Central memory CD8-positive, alpha-beta T cell (primary cell): Measurements from ENCODE around the gene ITGB8.

Experiments used
- ATAC-seq: fragments of 150-1000 bp; cut with Tn5 transposase; replicated peaks from 2 replicates; pipeline ENCODE4 v1.10.0; 2022; ENCODE audit warnings: mild to moderate bottlenecking, moderate FRiP score, moderate number of reproducible peaks; ENCODE audit not compliant: poor library complexity, severe bottlenecking; ENCODE audit errors: extremely low read depth
- DNase-seq, 2 donors: peaks; one replicate each; pipeline ENCODE4 v3.0.0; 2021; ENCODE audit warnings: low spot score in 2 of 2
- H3K27ac Mint-ChIP-seq: one replicate; pipeline ENCODE4 v1.8.0; 2022; ENCODE audit warnings: low read depth, mild to moderate bottlenecking, moderate library complexity, mixed read lengths
- H3K27me3 Mint-ChIP-seq: one replicate; pipeline ENCODE4 v1.8.0; 2022; ENCODE audit warnings: mixed read lengths
- H3K36me3 Mint-ChIP-seq: one replicate; pipeline ENCODE4 v1.8.0; 2022; ENCODE audit warnings: mild to moderate bottlenecking, moderate library complexity, mixed read lengths; ENCODE audit not compliant: insufficient read depth
- H3K4me1 Mint-ChIP-seq: one replicate; pipeline ENCODE4 v1.8.0; 2022; ENCODE audit warnings: mixed read lengths
- H3K4me3 Mint-ChIP-seq: one replicate; pipeline ENCODE4 v1.8.0; 2022; ENCODE audit warnings: mild to moderate bottlenecking, moderate library complexity, mixed read lengths
- H3K9me3 Mint-ChIP-seq: one replicate; pipeline ENCODE4 v1.8.0; 2022; ENCODE audit warnings: mixed read lengths

ITGB8 gene

GRCh38 chr7:20330928-20331909 lies 519 bp downstream of the ITGB8 start:
- Mint-ChIP-seq H3K27ac (no peak overlapping the region), H3K9me3 (no peaks in the 10 kb centered on the region), H3K27me3 (peaks cover 33% of the 10 kb centered on the region), H3K4me3 (peak overlapping the region; percentile 88), H3K36me3 (peaks cover 4% of the 10 kb centered on the region), H3K4me1 (peaks cover 20% of the 10 kb centered on the region)
- ATAC-seq (peak; percentile 34), DNase-seq (no peak)

- no peaks in the 10 kb centered on the region for H3K9me3 Mint-ChIP-seq
- ATAC-seq = no peak
Measured at GRCh38 chr7:20331910-20332813, 1.5 kb downstream of the ITGB8 start.

DNA sequence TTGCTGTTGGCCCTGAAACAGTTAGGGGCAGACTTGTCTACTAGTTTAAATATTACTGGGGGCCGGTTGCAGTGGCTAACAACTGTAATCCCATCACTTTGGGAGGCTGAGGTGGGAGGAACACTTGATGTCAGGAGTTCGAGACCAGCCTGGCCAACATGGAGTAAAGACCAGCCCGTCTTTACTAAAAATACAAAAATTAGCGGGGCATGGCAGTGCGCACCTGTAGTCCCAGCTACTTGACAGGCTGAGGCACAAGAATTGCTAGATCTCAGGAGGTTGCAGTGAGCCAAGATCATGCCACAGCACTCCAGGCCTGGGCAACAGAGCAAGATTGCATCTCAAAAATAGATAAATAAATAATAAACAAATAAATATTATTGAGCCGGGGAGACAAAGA lies 7.6 kb downstream of the ITGB8 start:
- H3K9me3 Mint-ChIP-seq = no peaks in the 10 kb centered on the region
- H3K27me3 Mint-ChIP-seq = peaks cover 7% of the 10 kb centered on the region
- no peaks in the 10 kb centered on the region for H3K4me1 Mint-ChIP-seq
- ATAC-seq = no peak
- no peak for DNase-seq
- H3K36me3 Mint-ChIP-seq = no peaks in the 10 kb centered on the region
- H3K27ac Mint-ChIP-seq = no peak overlapping the region
- H3K4me3 Mint-ChIP-seq = no peak overlapping the region

More at GRCh38 chr7:20331910-20332813, 1.5 kb downstream of the ITGB8 start:
- Mint-ChIP-seq H3K27ac (no peak overlapping the region), H3K4me3 (peak overlapping the region; percentile 88), H3K4me1 (peaks cover 20% of the 10 kb centered on the region), H3K27me3 (peaks cover 33% of the 10 kb centered on the region), H3K36me3 (peaks cover 4% of the 10 kb centered on the region)
- no peak for DNase-seq

GRCh38 chr7:20340839-20341238 lies 10.1 kb downstream of the ITGB8 start:
- no peaks in the 10 kb centered on the region for H3K9me3 Mint-ChIP-seq
- no peak for ATAC-seq
- H3K27me3 Mint-ChIP-seq = peaks cover 7% of the 10 kb centered on the region
- no peak overlapping the region for H3K27ac Mint-ChIP-seq
- no peak for DNase-seq
- no peak overlapping the region for H3K4me3 Mint-ChIP-seq
- H3K4me1 Mint-ChIP-seq = no peaks in the 10 kb centered on the region
- H3K36me3 Mint-ChIP-seq = no peaks in the 10 kb centered on the region

DNA sequence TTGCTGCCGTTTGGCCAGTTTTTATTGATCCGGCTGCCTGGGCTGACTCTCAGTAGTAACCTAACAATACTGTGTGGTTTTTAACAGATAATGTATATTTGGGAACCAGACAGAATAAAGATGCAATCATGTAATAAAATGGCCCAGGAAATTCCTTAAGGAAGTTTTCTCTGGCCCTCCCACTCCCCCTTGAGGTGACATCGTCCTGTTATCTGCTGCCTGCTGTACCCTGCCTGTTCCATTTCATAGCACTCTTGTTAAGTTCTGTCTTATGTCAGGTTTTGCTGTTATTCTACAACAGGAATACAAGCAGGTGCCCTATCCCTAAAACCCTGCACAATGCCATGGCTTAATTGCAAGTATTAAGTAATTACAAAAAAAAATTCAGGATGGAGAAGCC lies 12.5 kb downstream of the ITGB8 start:
- H3K4me3 Mint-ChIP-seq = no peak overlapping the region
- no peaks in the 10 kb centered on the region for H3K4me1 Mint-ChIP-seq
- ATAC-seq (no peak), DNase-seq (no peak)
- no peak overlapping the region for H3K27ac Mint-ChIP-seq
- H3K36me3 Mint-ChIP-seq = no peaks in the 10 kb centered on the region
- peaks cover 5% of the 10 kb centered on the region for H3K9me3 Mint-ChIP-seq
- H3K27me3 Mint-ChIP-seq = no peaks in the 10 kb centered on the region

DNA sequence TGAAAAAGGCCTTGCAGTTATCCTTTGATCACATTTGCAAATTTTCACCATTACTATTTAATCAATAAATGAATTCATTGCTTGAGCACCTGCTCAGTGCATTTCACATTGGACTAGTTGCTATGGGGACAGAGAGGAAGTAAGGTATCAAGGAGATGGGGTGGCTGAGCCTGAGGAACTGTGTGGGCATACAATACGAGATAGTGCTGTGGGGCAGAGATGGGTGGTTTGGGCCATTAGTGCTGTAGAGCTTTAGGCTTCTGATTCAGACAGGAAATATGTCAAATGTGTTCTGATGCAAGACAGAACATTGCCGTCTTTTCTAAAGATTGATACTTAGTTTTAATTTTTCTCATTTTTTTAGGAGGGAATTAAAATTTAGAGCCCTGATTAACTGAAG lies 13.2 kb downstream of the ITGB8 start:
- H3K4me3 Mint-ChIP-seq = no peak overlapping the region
- H3K4me1 Mint-ChIP-seq = no peaks in the 10 kb centered on the region
- no peaks in the 10 kb centered on the region for H3K27me3 Mint-ChIP-seq
- H3K27ac Mint-ChIP-seq = no peak overlapping the region
- no peak for ATAC-seq
- no peaks in the 10 kb centered on the region for H3K36me3 Mint-ChIP-seq
- no peak for DNase-seq
- H3K9me3 Mint-ChIP-seq = peaks cover 5% of the 10 kb centered on the region

DNA sequence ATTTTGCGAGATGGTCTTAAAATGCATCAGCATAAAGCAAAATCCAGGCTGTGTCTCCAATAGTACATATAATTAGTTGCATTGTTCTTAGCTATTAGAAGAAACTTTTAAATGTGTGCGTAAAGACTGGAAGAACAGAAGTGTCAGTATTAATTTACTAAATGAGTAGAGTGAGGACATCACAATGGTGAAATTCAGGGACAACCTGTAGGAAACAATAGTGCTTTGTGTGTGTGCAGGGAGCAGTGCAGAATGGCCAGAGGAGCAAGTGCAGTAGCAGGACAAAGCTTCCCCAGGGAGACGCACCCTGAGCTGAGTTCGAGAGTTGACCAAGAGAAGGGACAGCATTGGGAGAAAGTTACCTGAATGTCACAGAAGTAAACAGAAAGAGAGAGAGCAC lies 13.7 kb downstream of the ITGB8 start:
- no peaks in the 10 kb centered on the region for H3K36me3 Mint-ChIP-seq
- H3K27ac Mint-ChIP-seq = no peak overlapping the region
- ATAC-seq (no peak), DNase-seq (no peak)
- H3K9me3 Mint-ChIP-seq = peaks cover 5% of the 10 kb centered on the region
- H3K27me3 Mint-ChIP-seq = no peaks in the 10 kb centered on the region
- no peak overlapping the region for H3K4me3 Mint-ChIP-seq
- no peaks in the 10 kb centered on the region for H3K4me1 Mint-ChIP-seq

DNA sequence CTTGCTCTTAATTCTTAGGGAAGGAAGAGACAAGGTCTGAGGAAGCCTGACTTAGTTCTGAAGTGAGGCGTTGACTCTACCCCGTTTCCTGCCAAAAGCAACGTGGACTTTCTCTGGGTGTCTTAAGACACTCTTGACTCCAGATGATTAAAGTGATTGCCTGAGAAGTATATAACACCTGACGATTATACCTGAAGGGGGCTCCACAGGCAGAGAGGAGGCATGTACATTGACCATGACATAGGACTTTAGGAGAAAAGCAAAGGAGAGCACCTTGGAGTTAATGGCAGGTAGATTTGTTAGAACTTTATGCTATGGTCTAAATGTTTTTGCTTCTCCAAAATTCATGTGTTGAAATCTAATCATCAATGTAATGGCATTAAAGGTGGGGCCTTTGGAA lies 15.9 kb downstream of the ITGB8 start:
- Mint-ChIP-seq H3K36me3 (peaks cover under 1% of the 10 kb centered on the region), H3K27me3 (no peaks in the 10 kb centered on the region), H3K9me3 (peaks cover 5% of the 10 kb centered on the region), H3K27ac (no peak overlapping the region), H3K4me1 (no peaks in the 10 kb centered on the region), H3K4me3 (no peak overlapping the region)
- DNase-seq (no peak), ATAC-seq (no peak)

GRCh38 chr7:20347680-20348079 lies 17.0 kb downstream of the ITGB8 start:
- no peak overlapping the region for H3K27ac Mint-ChIP-seq
- H3K4me1 Mint-ChIP-seq = no peaks in the 10 kb centered on the region
- no peak for DNase-seq
- H3K9me3 Mint-ChIP-seq = peaks cover 5% of the 10 kb centered on the region
- H3K4me3 Mint-ChIP-seq = no peak overlapping the region
- ATAC-seq = no peak
- H3K36me3 Mint-ChIP-seq = peaks cover 2% of the 10 kb centered on the region
- no peaks in the 10 kb centered on the region for H3K27me3 Mint-ChIP-seq

GRCh38 chr7:20348125-20348807 lies 17.6 kb downstream of the ITGB8 start:
- Mint-ChIP-seq H3K27me3 (no peaks in the 10 kb centered on the region), H3K27ac (no peak overlapping the region), H3K36me3 (peaks cover 2% of the 10 kb centered on the region), H3K9me3 (peaks cover 5% of the 10 kb centered on the region), H3K4me3 (no peak overlapping the region), H3K4me1 (no peaks in the 10 kb centered on the region)
- DNase-seq (no peak), ATAC-seq (no peak)

GRCh38 chr7:20350518-20350951 lies 19.8 kb downstream of the ITGB8 start:
- no peaks in the 10 kb centered on the region for H3K4me1 Mint-ChIP-seq
- H3K27ac Mint-ChIP-seq = no peak overlapping the region
- peaks cover 4% of the 10 kb centered on the region for H3K36me3 Mint-ChIP-seq
- DNase-seq (no peak), ATAC-seq (no peak)
- no peak overlapping the region for H3K4me3 Mint-ChIP-seq
- no peaks in the 10 kb centered on the region for H3K27me3 Mint-ChIP-seq
- peaks cover 5% of the 10 kb centered on the region for H3K9me3 Mint-ChIP-seq

DNA sequence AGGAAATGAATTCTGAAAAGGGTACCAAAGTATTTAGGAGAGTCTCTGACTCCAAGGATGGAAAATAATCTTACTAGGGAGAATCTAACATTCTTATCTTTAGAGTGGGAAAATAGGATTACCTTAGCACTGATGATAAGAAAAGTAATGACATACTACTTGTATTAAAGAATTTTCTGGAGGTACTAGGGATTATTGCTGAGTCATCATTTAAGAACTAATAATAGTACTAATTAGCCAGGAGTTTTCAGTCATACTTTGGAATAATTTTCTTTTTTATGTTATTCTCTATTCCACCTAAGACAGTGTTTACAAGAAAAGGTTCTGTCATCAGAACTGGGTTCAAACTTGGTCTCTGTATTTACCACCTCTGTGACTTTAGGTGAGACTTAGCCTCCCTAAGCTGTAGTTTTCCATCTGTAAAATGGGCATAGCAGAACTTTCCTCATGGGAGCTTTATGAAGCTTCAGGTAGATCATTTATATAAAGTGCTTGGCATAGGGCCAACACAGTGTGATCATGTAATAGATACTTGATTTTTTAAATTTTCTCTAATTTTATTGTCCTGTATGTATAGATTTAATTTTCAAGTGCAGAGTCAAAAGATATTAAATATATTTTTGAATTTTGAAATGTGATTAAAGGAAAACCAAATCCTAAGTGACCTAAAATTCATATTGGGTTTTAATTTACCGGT lies 20.4 kb downstream of the ITGB8 start:
- no peaks in the 10 kb centered on the region for H3K4me1 Mint-ChIP-seq
- no peaks in the 10 kb centered on the region for H3K27me3 Mint-ChIP-seq
- H3K9me3 Mint-ChIP-seq = peaks cover 5% of the 10 kb centered on the region
- H3K36me3 Mint-ChIP-seq = peaks cover 4% of the 10 kb centered on the region
- H3K4me3 Mint-ChIP-seq = no peak overlapping the region
- H3K27ac Mint-ChIP-seq = no peak overlapping the region
- DNase-seq (no peak), ATAC-seq (no peak)
